NCI-H748 (cell line): ENCODE data around the gene NCOA7.
"Not testable (repeated sequence)": the region's sequence is repeated elsewhere in the genome, so short reads cannot be mapped to it uniquely, and the experiment has no call there.

Experiments
- DNase-seq: peaks from one replicate; lab custom pipeline; 2025; ENCODE audit not compliant: unreplicated experiment; lab: John Stamatoyannopoulos, UW

NCOA7 gene

GRCh38 chr6:125865015-125865414 lies 74.3 kb downstream of the NCOA7 start:
- DNase-seq = no peak

GRCh38 chr6:125866433-125866832 lies 75.7 kb downstream of the NCOA7 start:
- DNase-seq = no peak

- peak; percentile 24 for DNase-seq
Observed at GRCh38 chr6:125867483-125867942, 76.8 kb downstream of the NCOA7 start.

- DNase-seq = no peak
Observed at GRCh38 chr6:125868252-125868651, 77.5 kb downstream of the NCOA7 start.

GRCh38 chr6:125868678-125869395 lies 78.1 kb downstream of the NCOA7 start:
- DNase-seq = no peak

- no peak for DNase-seq
Observed at GRCh38 chr6:125869427-125869826, 78.7 kb downstream of the NCOA7 start.

- DNase-seq = peak; percentile 94
Observed at GRCh38 chr6:125871365-125871764, 80.6 kb downstream of the NCOA7 start.

GRCh38 chr6:125872259-125872921 lies 81.6 kb downstream of the NCOA7 start:
- peak; percentile 6 for DNase-seq

- DNase-seq = no peak
Observed at GRCh38 chr6:125882243-125882642, 91.5 kb downstream of the NCOA7 start.

GRCh38 chr6:125884634-125885371 lies 94.0 kb downstream of the NCOA7 start:
- peak; percentile 73 for DNase-seq

GRCh38 chr6:125886021-125886420 lies 95.3 kb downstream of the NCOA7 start:
- no peak for DNase-seq

- DNase-seq = no peak
Observed at GRCh38 chr6:125886914-125887313, 96.2 kb downstream of the NCOA7 start.

- no peak for DNase-seq
Observed at GRCh38 chr6:125887372-125887771, 96.6 kb downstream of the NCOA7 start.

GRCh38 chr6:125888989-125889656 lies 98.4 kb downstream of the NCOA7 start:
- peak; percentile 46 for DNase-seq

GRCh38 chr6:125899726-125900182 lies 109.0 kb downstream of the NCOA7 start:
- DNase-seq = no peak

- DNase-seq = no peak
Observed at GRCh38 chr6:125904871-125905270, 114.1 kb downstream of the NCOA7 start.

- peak; percentile 49 for DNase-seq
Observed at GRCh38 chr6:125906158-125906998, 115.6 kb downstream of the NCOA7 start.

GRCh38 chr6:125910527-125910926 lies 119.8 kb downstream of the NCOA7 start:
- DNase-seq = no peak

GRCh38 chr6:125911051-125911451 lies 120.3 kb downstream of the NCOA7 start:
- peak; percentile 35 for DNase-seq

GRCh38 chr6:125912430-125912829 lies 121.7 kb downstream of the NCOA7 start:
- DNase-seq = not testable (repeated sequence)
